KG1 (cell line): ENCODE measurements around the gene DHX35.
A peak's percentile ranks its signal among the peaks of the same experiment; 100 is the strongest.

Source experiments
- DNase-seq: peaks from one replicate; lab custom pipeline; 2025; lab: John Stamatoyannopoulos, UW

DHX35 gene

GRCh38 chr20:39059036-39059435 lies 96.9 kb downstream of the DHX35 start:
- DNase-seq = no peak

GRCh38 chr20:39066471-39067242 lies 104.5 kb downstream of the DHX35 start:
- no peak for DNase-seq

- DNase-seq = no peak
These were observed 105.5 kb downstream of the DHX35 start for GRCh38 chr20:39067526-39068216.

GRCh38 chr20:39069976-39070375 lies 107.8 kb downstream of the DHX35 start:
- no peak for DNase-seq

- no peak for DNase-seq
These were observed 108.5 kb downstream of the DHX35 start for GRCh38 chr20:39070484-39071231.

GRCh38 chr20:39072132-39072531 lies 110.0 kb downstream of the DHX35 start:
- no peak for DNase-seq

- DNase-seq = no peak
These were observed 110.5 kb downstream of the DHX35 start for GRCh38 chr20:39072653-39073052.

- no peak for DNase-seq
These were observed 113.6 kb downstream of the DHX35 start for GRCh38 chr20:39075731-39076130.

GRCh38 chr20:39076958-39077357 lies 114.8 kb downstream of the DHX35 start:
- DNase-seq = no peak

- DNase-seq = no peak
These were observed 118.2 kb downstream of the DHX35 start for GRCh38 chr20:39080326-39080725.

- peak; percentile 47 for DNase-seq
These were observed 119.1 kb downstream of the DHX35 start for GRCh38 chr20:39081255-39081654.

- no peak for DNase-seq
These were observed 120.7 kb downstream of the DHX35 start for GRCh38 chr20:39082622-39083398.

- no peak for DNase-seq
These were observed 121.6 kb downstream of the DHX35 start for GRCh38 chr20:39083761-39084160.

GRCh38 chr20:39089029-39089428 lies 126.9 kb downstream of the DHX35 start:
- DNase-seq = no peak
